GM19397 (cell line): ENCODE data around the gene COPZ1.
"Not testable (repeated sequence)": the region's sequence is repeated elsewhere in the genome, so short reads cannot be mapped to it uniquely, and the experiment has no call there.

ENCODE experiments used
- ATAC-seq: cut with Tn5 transposase; IDR thresholded peaks from one replicate; pipeline ENCODE4 v1.9.1; 2021; ENCODE audit warnings: mild to moderate bottlenecking, moderate library complexity; ENCODE audit not compliant: unreplicated experiment

The COPZ1 gene

GRCh38 chr12:54330442-54330841 is 5.5 kb downstream of the COPZ1 start:
- no peak for ATAC-seq

GRCh38 chr12:54331461-54331860 is 6.5 kb downstream of the COPZ1 start:
- no peak for ATAC-seq

GRCh38 chr12:54333420-54334034 is 8.6 kb downstream of the COPZ1 start:
- ATAC-seq: no peak

- ATAC-seq: no peak
Observed at GRCh38 chr12:54337280-54337842, 12.4 kb downstream of the COPZ1 start.

GRCh38 chr12:54337854-54338650 is 13.1 kb downstream of the COPZ1 start:
- ATAC-seq: no peak

GRCh38 chr12:54338698-54339296 is 13.9 kb downstream of the COPZ1 start:
- ATAC-seq: no peak

- no peak for ATAC-seq
Observed at GRCh38 chr12:54340846-54341245, 15.9 kb downstream of the COPZ1 start.

- no peak for ATAC-seq
Observed at GRCh38 chr12:54341378-54342300, 16.7 kb downstream of the COPZ1 start.

- ATAC-seq: no peak
Observed at GRCh38 chr12:54349036-54349435, 24.1 kb downstream of the COPZ1 start.

- no peak for ATAC-seq
Observed at GRCh38 chr12:54349679-54350078, 24.7 kb downstream of the COPZ1 start.

GRCh38 chr12:54350743-54351142 is 25.8 kb downstream of the COPZ1 start:
- ATAC-seq: no peak

- no peak for ATAC-seq
Observed at GRCh38 chr12:54351341-54351740, 26.4 kb downstream of the COPZ1 start.

GRCh38 chr12:54352022-54352531 is 27.1 kb downstream of the COPZ1 start:
- no peak for ATAC-seq

- ATAC-seq: no peak
Observed at GRCh38 chr12:54352891-54353874, 28.3 kb downstream of the COPZ1 start.

- ATAC-seq: not testable (repeated sequence)
Observed at GRCh38 chr12:54354271-54354670, 29.3 kb downstream of the COPZ1 start.

- no peak for ATAC-seq
Observed at GRCh38 chr12:54355104-54355815, 30.3 kb downstream of the COPZ1 start.

GRCh38 chr12:54356228-54356627 is 31.3 kb downstream of the COPZ1 start:
- ATAC-seq: no peak

GRCh38 chr12:54356951-54357356 is 32.0 kb downstream of the COPZ1 start:
- ATAC-seq: no peak
